Spleen (tissue), 11 donors: ENCODE measurements around the gene SIPA1. TPM values are rescaled to one million over a fixed set of nuclear protein-coding genes. Genes with fewer than 3 reads are reported as not detected.

Experiments used
- DNase-seq: peaks from one replicate; pipeline ENCODE4 v3.0.0-alpha.2; 2020
- H3K27ac ChIP-seq, 8 donors: fragments of 200-600 bp; sonication (generic) in 7 of 8; 1 replicate in 4 of 8; 2 replicates in 4 of 8; pipeline versions ENCODE4 v1.5.0 to v1.8.0; 2016 to 2021; ENCODE audit warnings: inconsistent platforms in 4 of 8, mild to moderate bottlenecking in 4 of 8, moderate library complexity in 1 of 8
- H3K27me3 ChIP-seq, 7 donors: fragments of 200-600 bp; sonication (generic) in 6 of 7; replicated peaks in 1 of 7; 1 replicate in 4 of 7; 2 replicates in 3 of 7; pipeline versions ENCODE4 v1.5.0 to v1.8.0; 2016 to 2021; ENCODE audit warnings: inconsistent platforms in 3 of 7, mild to moderate bottlenecking in 1 of 7
- H3K36me3 ChIP-seq, 6 donors: fragments of 200-600 bp; sonication (generic) in 5 of 6; 1 replicate in 4 of 6; 2 replicates in 2 of 6; pipeline versions ENCODE4 v1.5.0 to v1.8.0; 2016 to 2021; ENCODE audit warnings: inconsistent platforms in 2 of 6
- H3K4me1 ChIP-seq, 6 donors: fragments of 200-600 bp; sonication (generic) in 5 of 6; 1 replicate in 3 of 6; 2 replicates in 3 of 6; pipeline versions ENCODE4 v1.5.0 to v1.8.0; 2016 to 2021; ENCODE audit warnings: inconsistent platforms in 3 of 6
- H3K4me3 ChIP-seq, 8 donors: fragments of 200-600 bp; sonication (generic) in 7 of 8; 1 replicate in 4 of 8; 2 replicates in 4 of 8; pipeline versions ENCODE4 v1.5.0 to v1.8.0; 2016 to 2021; ENCODE audit warnings: inconsistent platforms in 4 of 8, mild to moderate bottlenecking in 4 of 8, moderate library complexity in 2 of 8
- H3K9me3 ChIP-seq, 8 donors: fragments of 200-600 bp; sonication (generic) in 7 of 8; 1 replicate in 4 of 8; 2 replicates in 4 of 8; pipeline versions ENCODE4 v1.5.0 to v1.8.0; 2016 to 2021; ENCODE audit warnings: inconsistent platforms in 4 of 8
- POLR2A ChIP-seq, 3 donors: fragments of 450-650 bp; IDR thresholded peaks; one replicate each; pipeline ENCODE4 v1.5.1; 2017; ENCODE audit warnings: antibody characterized with exemption in 3 of 3, mild to moderate bottlenecking in 1 of 3
- POLR2AphosphoS5 ChIP-seq, 3 donors: sonication (generic); formaldehyde crosslinking; IDR thresholded peaks; one replicate each; pipeline ENCODE4 v1.5.1; 2017; ENCODE audit warnings: antibody characterized with exemption in 3 of 3
- WGBS, 5 donors: extraction: QIAGEN DNeasy Blood & Tissue Kit in 3 of 5; methylation state at CpG; one replicate each; pipeline versions ENCODE4 v1.1.5 to v1.1.7; 2013 to 2018; 5-methylcytosine and 5-hydroxymethylcytosine counted together
- intact Hi-C: fragments of 100-400 bp; cut with DNase I; formaldehyde crosslinking; loops from one replicate; pipeline ENCODE4 v1.15.0; 2023; ENCODE audit warnings: low total_unique reads
- polyA plus RNA-seq, 3 donors: library from polyadenylated mRNA; stranded (reverse); fragments of 200-250 nt; gene quantifications; one replicate each; pipeline ENCODE4 v1.2.1, GENCODE V29; 2013
- total RNA-seq, 7 donors: library from RNA; depleted of rRNA in 3 of 7; stranded (reverse); fragments of >200 nt in 3 of 7; fragmentation: NEBNext Ultra II Directional in 4 of 7; extraction: Animal tissue kit (Norgen Biotek cat#: 25700) in 4 of 7; gene quantifications; one replicate each; pipeline versions ENCODE4 v1.1.0 to v1.2.1, GENCODE V29; 2016 to 2021
- TF ChIP-seq, protein P1 (sequence below), 11 experiments: fragments of 200-600 bp in 7 of 11; fragments of 450-650 bp in 4 of 11; sonication (generic) in 4 of 11; IDR thresholded peaks in 8 of 11; conservative IDR thresholded peaks in 3 of 11; 1 replicate in 7 of 11; 2 replicates in 4 of 11; pipeline versions ENCODE4 v1.4.0 to v1.8.0; 2016 to 2021; ENCODE audit warnings: antibody characterized with exemption in 11 of 11, inconsistent platforms in 4 of 11, mild to moderate bottlenecking in 1 of 11
- donor health status: healthy with polysubstance abuse.
- donor health status: DM: no; HTN: no; CAD: no; lungs with moderate emphysema.
- donor health status: DM: no; HTN: no; CAD: no.
- donor health status: Bipolar disorder and iron deficiency.
- donor health status: healthy.
- donor health status: DM: no; HTN: no; CAD: no.
- donor health status: DM: yes; HTN: yes; CAD: no.

The SIPA1 gene
- total and polyA plus RNA-seq, 10 donors = 167 to 423 (median 272) TPM

DNA sequence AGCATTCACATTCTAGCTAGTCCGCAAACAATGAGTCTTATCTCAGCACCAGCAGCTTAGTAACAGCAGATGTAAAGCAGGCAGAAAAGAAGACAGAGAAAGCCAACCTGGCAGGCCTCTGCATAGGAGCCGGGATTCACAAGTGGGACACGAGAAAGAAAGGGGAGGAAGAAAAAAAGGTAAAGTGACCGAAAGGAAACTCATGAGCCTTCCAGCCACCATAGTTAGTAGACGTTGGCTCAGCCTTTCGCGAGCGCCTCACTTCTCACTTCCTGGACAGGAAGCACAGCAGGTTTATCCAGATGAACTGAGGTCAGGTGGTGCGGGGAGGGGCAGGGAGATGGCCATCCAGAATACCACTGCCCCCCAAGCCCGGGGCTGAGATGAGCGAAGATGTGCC lies 54.5 kb downstream of the SIPA1 start:
- intact Hi-C loops = no loop called here
- TF ChIP-seq, protein P1, sequence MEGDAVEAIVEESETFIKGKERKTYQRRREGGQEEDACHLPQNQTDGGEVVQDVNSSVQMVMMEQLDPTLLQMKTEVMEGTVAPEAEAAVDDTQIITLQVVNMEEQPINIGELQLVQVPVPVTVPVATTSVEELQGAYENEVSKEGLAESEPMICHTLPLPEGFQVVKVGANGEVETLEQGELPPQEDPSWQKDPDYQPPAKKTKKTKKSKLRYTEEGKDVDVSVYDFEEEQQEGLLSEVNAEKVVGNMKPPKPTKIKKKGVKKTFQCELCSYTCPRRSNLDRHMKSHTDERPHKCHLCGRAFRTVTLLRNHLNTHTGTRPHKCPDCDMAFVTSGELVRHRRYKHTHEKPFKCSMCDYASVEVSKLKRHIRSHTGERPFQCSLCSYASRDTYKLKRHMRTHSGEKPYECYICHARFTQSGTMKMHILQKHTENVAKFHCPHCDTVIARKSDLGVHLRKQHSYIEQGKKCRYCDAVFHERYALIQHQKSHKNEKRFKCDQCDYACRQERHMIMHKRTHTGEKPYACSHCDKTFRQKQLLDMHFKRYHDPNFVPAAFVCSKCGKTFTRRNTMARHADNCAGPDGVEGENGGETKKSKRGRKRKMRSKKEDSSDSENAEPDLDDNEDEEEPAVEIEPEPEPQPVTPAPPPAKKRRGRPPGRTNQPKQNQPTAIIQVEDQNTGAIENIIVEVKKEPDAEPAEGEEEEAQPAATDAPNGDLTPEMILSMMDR (IDR thresholded peaks at IDR 0.05 in 8 of 11, conservative IDR thresholded peaks at IDR 0.05 in 3 of 11) = no peak
- TF ChIP-seq POLR2A (IDR thresholded peaks at IDR 0.05) (no peak), POLR2AphosphoS5 (IDR thresholded peaks at IDR 0.05) (no peak)
- no peak for DNase-seq
- Histone ChIP-seq H3K36me3 (no peaks in the 10 kb centered on the region), H3K27me3 (no peaks in the 10 kb centered on the region), H3K9me3 (no peaks in the 10 kb centered on the region), H3K4me1 (no peaks in the 10 kb centered on the region), H3K4me3 (no peak overlapping the region), H3K27ac (no peak overlapping the region)
- 62 to 73% (median 65%) methylated on average over 11 of the region's 11 CpGs for WGBS, 5 donors

DNA sequence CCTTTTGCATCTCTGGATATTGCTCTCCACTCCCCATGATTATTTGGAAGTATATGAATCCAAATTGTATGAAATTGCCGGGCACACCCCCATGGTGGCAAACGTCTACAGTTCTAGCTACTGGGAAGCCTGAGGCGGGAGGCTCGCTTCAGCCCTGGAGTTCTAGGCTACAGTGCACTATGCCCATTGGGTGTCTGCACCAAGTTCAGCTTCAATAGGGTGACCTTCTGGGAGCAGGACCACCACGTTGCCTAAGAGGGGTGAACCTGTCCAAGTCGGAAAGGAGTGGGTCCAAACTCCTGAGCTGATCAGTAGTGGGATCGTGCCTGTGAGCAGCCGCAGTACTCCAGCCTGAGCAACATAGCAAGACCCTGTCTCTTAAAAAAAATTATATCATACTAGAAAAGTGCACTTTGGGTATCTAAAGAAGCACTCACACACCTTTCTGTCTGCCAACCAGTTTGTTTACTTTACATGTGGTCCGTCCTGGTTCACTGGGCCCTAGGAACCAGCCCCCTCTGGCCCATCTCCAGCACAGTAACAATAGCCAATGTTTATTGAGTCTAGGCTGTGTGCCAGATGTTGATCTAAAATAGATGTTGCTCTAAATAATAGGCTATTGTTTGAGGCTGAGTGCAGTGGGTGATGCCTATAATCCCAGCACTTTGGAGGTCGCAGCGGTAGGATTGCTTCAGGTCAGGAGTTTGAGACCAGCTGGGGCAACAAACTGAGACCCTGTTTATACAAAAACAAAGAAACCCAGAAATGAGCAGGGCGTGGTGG lies 57.7 kb downstream of the SIPA1 start:
- H3K27me3 ChIP-seq = no peaks in the 10 kb centered on the region
- H3K9me3 ChIP-seq = no peaks in the 10 kb centered on the region
- no peak for DNase-seq
- H3K4me3 ChIP-seq = no peak overlapping the region
- no peaks in the 10 kb centered on the region for H3K36me3 ChIP-seq
- no peak for TF ChIP-seq POLR2AphosphoS5 (IDR thresholded peaks at IDR 0.05)
- TF ChIP-seq POLR2A (IDR thresholded peaks at IDR 0.05) = no peak
- TF ChIP-seq, protein P1 (IDR thresholded peaks at IDR 0.05 in 8 of 11, conservative IDR thresholded peaks at IDR 0.05 in 3 of 11) = no peak
- intact Hi-C loops = no loop called here
- 82 to 84% (median 83%) methylated on average over 12 of the region's 12 CpGs for WGBS, 5 donors
- no peaks in the 10 kb centered on the region for H3K4me1 ChIP-seq
- peak overlapping the region in 1 of 8 donors; percentile 22 for H3K27ac ChIP-seq

DNA sequence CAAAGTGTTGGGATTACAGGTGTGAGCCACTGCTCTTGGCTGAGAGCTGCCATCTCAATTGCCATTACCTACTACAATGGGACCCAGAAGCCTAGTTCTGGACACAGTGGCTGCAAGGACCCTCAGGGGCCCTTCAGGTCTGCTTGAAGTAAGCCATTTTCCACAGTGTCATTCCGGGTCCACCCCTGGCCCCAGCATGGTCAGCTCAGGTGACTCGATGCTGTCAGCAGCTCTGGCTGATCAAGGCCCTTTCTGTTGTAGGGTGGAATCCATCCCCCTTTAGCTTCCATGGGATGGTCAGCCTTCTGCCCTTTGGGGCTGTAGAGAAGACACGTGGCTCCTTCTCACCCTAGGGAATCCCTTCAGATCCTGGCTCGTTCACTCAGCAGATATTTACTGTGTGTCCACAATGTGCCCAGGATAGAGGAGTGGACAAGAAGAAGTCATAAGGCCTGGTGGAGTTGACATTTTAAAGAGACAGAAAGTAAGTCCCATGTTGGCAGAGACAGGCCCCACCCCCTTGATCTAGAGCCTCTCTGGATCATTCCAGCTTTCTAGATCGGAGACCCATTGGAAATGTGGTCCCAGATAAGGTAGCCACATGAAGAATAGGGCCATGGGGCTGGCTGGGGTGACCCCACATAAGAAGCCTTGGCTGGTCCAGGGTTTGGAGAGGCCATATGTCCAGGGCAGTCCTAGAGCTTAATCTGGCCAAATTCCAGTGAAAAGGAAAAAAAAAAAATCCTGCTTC lies 59.1 kb downstream of the SIPA1 start:
- Histone ChIP-seq H3K27me3 (no peaks in the 10 kb centered on the region), H3K27ac (no peak overlapping the region), H3K36me3 (no peaks in the 10 kb centered on the region), H3K4me3 (no peak overlapping the region), H3K9me3 (no peaks in the 10 kb centered on the region), H3K4me1 (no peaks in the 10 kb centered on the region)
- DNase-seq = no peak
- no peak for TF ChIP-seq POLR2AphosphoS5 (IDR thresholded peaks at IDR 0.05)
- intact Hi-C loops = no loop called here
- WGBS, 5 donors = 82 to 90% (median 85%) methylated on average over 5 of the region's 5 CpGs

DNA sequence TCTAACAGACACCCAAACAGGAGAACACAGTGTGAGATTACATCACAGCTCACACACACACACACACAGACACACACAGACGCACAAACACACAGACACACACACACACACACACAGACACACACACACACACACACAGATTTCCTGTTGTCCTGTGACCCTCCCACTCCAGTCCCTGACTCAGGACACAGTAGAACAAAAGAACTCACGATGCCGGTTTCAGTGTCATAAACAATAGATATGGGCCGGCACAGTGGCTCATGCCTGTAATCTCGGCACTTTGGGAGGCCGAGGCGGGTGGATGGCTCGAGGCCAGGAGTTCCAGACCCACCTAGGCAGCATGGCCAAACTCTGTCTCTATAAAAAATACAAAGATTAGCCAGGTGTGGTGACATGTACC lies 60.3 kb downstream of the SIPA1 start:
- Histone ChIP-seq H3K27me3 (no peaks in the 10 kb centered on the region), H3K4me3 (no peak overlapping the region), H3K36me3 (no peaks in the 10 kb centered on the region), H3K4me1 (no peaks in the 10 kb centered on the region), H3K9me3 (no peaks in the 10 kb centered on the region), H3K27ac (no peak overlapping the region)
- peak in 2 of 3 donors; percentile 16 to 28 for TF ChIP-seq POLR2AphosphoS5 (IDR thresholded peaks at IDR 0.05)
- TF ChIP-seq, protein P1 (IDR thresholded peaks at IDR 0.05 in 8 of 11, conservative IDR thresholded peaks at IDR 0.05 in 3 of 11) = no peak
- no peak for DNase-seq
- WGBS, 5 donors = 61 to 78% (median 64%) methylated on average over 7 to 8 of the region's 8 CpGs
- intact Hi-C loops = no loop called here
